K562 (cell line): ENCODE measurements around the gene PGA3. TPM values are rescaled to one million over a fixed set of nuclear protein-coding genes. Genes with fewer than 3 reads are reported as not detected.

Experiments
- ARNT ChIP-seq, 2 experiments: fragments of 450-650 bp; IDR thresholded peaks; 2 replicates each; pipeline ENCODE4 v1.6.1; 2016; ENCODE audit warnings: mild to moderate bottlenecking in 1 of 2
- CSDE1 ChIP-seq, 2 experiments: fragments of 450-650 bp; IDR thresholded peaks; 2 replicates each; pipeline ENCODE4 v1.6.1; 2016; ENCODE audit warnings: mild to moderate bottlenecking in 1 of 2
- GTF2A2 ChIP-seq: IDR thresholded peaks from 2 replicates; pipeline ENCODE4 v1.6.1; 2016; ENCODE audit warnings: mild to moderate bottlenecking, missing genetic modification characterization, missing compliant biosample characterization
- GTF3C2 ChIP-seq: IDR thresholded peaks from 3 replicates; pipeline ENCODE4 v1.6.1; 2011; ENCODE audit warnings: borderline replicate concordance, mild to moderate bottlenecking, moderate library complexity; ENCODE audit not compliant: insufficient read length; ENCODE audit errors: extremely low read depth
- MTA3 ChIP-seq: fragments of 450-650 bp; formaldehyde crosslinking; IDR thresholded peaks from 2 replicates; pipeline ENCODE4 v1.6.1; 2017; ENCODE audit warnings: mild to moderate bottlenecking, borderline replicate concordance
- NELFE ChIP-seq: IDR thresholded peaks from 2 replicates; pipeline ENCODE4 v1.6.1; 2011; ENCODE audit warnings: mild to moderate bottlenecking; ENCODE audit not compliant: insufficient read depth, insufficient read length
- NFRKB ChIP-seq: fragments of 450-650 bp; IDR thresholded peaks from 2 replicates; pipeline ENCODE4 v1.6.1; 2016; ENCODE audit warnings: low read depth
- NRF1 ChIP-seq, 2 experiments: fragments of 450-650 bp; IDR thresholded peaks in 1 of 2; conservative IDR thresholded peaks in 1 of 2; 2 replicates each; pipeline ENCODE4 v1.6.1; 2014; ENCODE audit warnings: mild to moderate bottlenecking in 2 of 2
- THRAP3 ChIP-seq: fragments of 450-650 bp; IDR thresholded peaks from 2 replicates; pipeline ENCODE4 v1.6.1; 2016; ENCODE audit warnings: mild to moderate bottlenecking, inconsistent platforms, borderline replicate concordance
- TRIM28 ChIP-seq: fragments of 450-650 bp; IDR thresholded peaks from 2 replicates; pipeline ENCODE4 v1.6.1; 2017
- ZNF174 ChIP-seq: fragments of 250-450 bp; sonication (Bioruptor Pico); IDR thresholded peaks from 2 replicates; pipeline ENCODE4 v1.4.0; 2020; ENCODE audit warnings: mild to moderate bottlenecking
- ZNF407 ChIP-seq: fragments of 450-650 bp; IDR thresholded peaks from 2 replicates; pipeline ENCODE4 v1.6.1; 2016; ENCODE audit warnings: low read depth
- ZNF57 ChIP-seq: fragments of 450-650 bp; formaldehyde crosslinking; IDR thresholded peaks from 2 replicates; pipeline ENCODE4 v1.4.0; 2020; ENCODE audit warnings: mild to moderate bottlenecking, moderate library complexity
- polyA plus RNA-seq, 8 experiments: library from polyadenylated mRNA; depleted of rRNA in 4 of 8; stranded (reverse) in 5 of 8; unstranded in 3 of 8; fragments of >200 nt; fragmentation: Nextera tagmentation in 2 of 8; fragmentation: Illumina TruSeq in 1 of 8; extraction: Ambion mirVana in 2 of 8; extraction: Trizol in 1 of 8; gene quantifications; 2 replicates each; pipeline versions ENCODE4 v1.2.1 to v1.2.3, GENCODE V29; 2011 to 2014; ENCODE audit warnings: inconsistent platforms in 1 of 8, missing spikeins in 1 of 8
- total RNA-seq, 7 experiments: library from RNA; depleted of rRNA in 6 of 7; stranded (reverse); fragments of >200 nt in 6 of 7; fragmentation: Illumina TruSeq in 2 of 7; extraction: Trizol in 2 of 7; gene quantifications; 2 replicates each; pipeline versions ENCODE4 v1.2.1 to v1.2.3, GENCODE V29; 2011 to 2021; ENCODE audit warnings: low replicate concordance in 1 of 7
- TF ChIP-seq, protein P1 (sequence below), 2 experiments: IDR thresholded peaks; 2 replicates each; pipeline ENCODE4 v1.6.1; 2011; ENCODE audit warnings: borderline replicate concordance in 1 of 2, control low read depth in 1 of 2, low read depth in 1 of 2, low read length in 1 of 2, mild to moderate bottlenecking in 1 of 2, mixed read lengths in 1 of 2, moderate library complexity in 1 of 2; ENCODE audit not compliant: insufficient read depth in 1 of 2, insufficient read length in 1 of 2, poor library complexity in 1 of 2, severe bottlenecking in 1 of 2; ENCODE audit errors: extremely low read depth in 1 of 2

Gene PGA3
- total and polyA plus RNA-seq, 9 of the 15 experiments (the other 6 are each of a cell fraction or from before 2014, with no cell fraction given), result 0.15 to 0.18 (median 0.18) TPM; not detected in 6

DNA sequence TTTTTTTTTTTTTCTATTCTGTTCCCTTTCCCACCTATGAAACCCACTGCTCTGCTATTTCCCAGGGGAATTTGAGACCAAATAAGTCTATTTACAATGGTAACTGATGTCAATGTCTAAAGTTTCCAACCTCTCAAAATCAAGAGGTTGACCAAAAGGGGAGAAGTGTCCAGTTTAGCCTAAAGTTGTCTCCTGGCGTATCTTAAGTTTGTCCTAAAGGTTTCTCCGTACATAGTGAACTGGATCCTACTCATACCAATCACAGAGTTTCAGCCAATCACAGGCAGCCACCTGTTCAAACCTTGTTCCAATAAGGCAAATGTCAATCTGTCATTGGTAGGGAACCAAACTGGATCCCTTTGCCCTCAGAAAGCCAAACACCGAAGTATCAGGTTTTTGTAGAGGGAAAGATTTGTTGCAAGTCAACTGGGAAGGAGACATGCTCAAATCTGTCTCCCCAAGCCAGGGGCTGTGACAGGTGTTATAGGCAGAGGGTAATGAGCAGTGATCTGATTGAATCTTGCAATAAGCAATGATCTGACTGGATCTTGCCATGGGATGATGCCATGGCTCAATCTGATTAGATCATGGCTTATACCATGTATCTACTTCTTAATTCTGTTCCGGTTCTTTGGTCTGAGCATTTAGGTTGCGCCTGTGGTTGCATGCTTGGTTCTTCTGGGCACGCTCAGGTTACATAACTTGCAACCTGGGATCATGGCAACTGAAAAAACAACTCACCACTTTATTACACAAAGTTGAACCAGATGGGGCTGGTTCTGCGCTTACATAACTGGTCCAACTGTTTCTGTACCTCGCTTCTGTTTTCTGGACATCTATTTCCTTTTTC is 41.0 kb upstream of the PGA3 start (continued):
- TF ChIP-seq, protein P1, sequence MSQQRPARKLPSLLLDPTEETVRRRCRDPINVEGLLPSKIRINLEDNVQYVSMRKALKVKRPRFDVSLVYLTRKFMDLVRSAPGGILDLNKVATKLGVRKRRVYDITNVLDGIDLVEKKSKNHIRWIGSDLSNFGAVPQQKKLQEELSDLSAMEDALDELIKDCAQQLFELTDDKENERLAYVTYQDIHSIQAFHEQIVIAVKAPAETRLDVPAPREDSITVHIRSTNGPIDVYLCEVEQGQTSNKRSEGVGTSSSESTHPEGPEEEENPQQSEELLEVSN (IDR thresholded peaks at IDR 0.05; ENCODE audit: borderline replicate concordance in 1 of 2, extremely low read depth in 1 of 2, insufficient read depth in 1 of 2, insufficient read length in 1 of 2, low read depth in 1 of 2, low read length in 1 of 2, poor library complexity in 1 of 2, severe bottlenecking in 1 of 2), result no peak
- peak; percentile 90 for TF ChIP-seq ZNF407
- no peak for TF ChIP-seq GTF3C2
- TF ChIP-seq THRAP3, result 0 out of 2 replicates have a peak, but pooled peaks have one; percentile 57
- TF ChIP-seq NELFE, result no peak
- TF ChIP-seq TRIM28, result no peak
- TF ChIP-seq CSDE1 (IDR thresholded peaks at IDR 0.05), result 0 out of 4 replicates have a peak, but pooled peaks of 1 of the 2 experiments have one; percentile 51
- 0 out of 4 replicates have a peak, but pooled peaks of 1 of the 2 experiments have one; percentile 42 for TF ChIP-seq ARNT (IDR thresholded peaks at IDR 0.05)
- TF ChIP-seq MTA3, result no peak; the same call in 1 of the 2 replicates
- no peak for TF ChIP-seq ZNF174
- peak in 1 of 2 experiments; percentile 35; a peak in 1 of 4 replicates for TF ChIP-seq NRF1 (conservative IDR thresholded peaks at IDR 0.05 in 1 of 2, IDR thresholded peaks at IDR 0.05 in 1 of 2)
- no peak for TF ChIP-seq ZNF57 (CRISPR knock-in tag)
- TF ChIP-seq NFRKB, result 0 out of 2 replicates have a peak, but pooled peaks have one; percentile 57
- no peak for TF ChIP-seq GTF2A2 (tag)
